ENCODE measurements around the gene ESPN. TPM values are rescaled to one million over a fixed set of nuclear protein-coding genes. Genes with fewer than 3 reads are reported as not detected.
"Not testable (repeated sequence)": the region's sequence is repeated elsewhere in the genome, so short reads cannot be mapped to it uniquely, and the experiment has no call there.

The ESPN gene
- polyA plus RNA-seq, 1 of the 3 experiments (the other 2 are of a cell fraction): 0.33 TPM

DNA sequence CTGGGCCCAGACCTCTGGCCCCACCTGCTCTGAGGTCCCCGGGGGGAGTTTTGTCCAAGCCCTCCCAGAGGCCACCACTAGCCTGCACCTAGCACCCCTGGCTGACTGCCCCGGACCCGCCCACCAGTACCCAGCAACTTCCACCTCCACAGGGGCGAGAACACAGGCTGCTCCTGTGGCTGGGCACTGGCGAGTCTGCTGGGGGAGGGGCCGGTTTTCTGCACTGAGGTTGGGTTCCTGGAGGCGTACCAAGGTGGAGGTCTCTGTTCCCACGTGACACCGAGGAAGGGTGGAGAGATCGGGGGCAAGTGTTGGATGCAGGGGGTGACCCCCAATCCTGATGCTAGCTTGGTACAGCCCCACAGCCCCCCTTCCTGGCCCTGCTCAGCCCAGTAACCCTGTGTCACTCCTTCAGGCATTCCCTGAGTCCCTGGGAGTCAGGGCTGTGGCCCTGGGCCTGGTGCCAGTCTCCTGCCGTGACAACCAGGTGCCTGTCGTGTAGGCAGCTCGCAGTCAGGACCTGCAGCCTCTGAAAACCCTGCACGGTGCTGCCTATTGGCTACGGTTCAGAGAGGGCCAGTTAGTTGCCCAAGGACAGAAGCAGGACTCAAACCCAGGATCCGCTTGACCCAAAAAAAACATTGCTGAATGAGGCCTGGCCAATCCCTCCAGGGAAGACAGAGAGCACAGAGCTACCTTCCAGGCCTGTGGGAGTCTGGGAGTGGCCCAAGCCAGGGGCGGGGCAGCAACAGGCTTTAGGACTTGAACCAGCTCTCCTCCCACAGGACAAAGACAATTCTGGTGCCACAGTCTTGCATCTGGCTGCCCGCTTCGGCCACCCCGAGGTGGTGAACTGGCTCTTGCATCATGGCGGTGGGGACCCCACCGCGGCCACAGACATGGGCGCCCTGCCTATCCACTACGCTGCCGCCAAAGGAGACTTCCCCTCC, 3.1 kb downstream of the ESPN start:
- no peak overlapping the region for H3K9ac ChIP-seq
- no peak overlapping the region for H3K27ac ChIP-seq (ENCODE audit: low read depth in 2 of 2, low read length in 1 of 2)
- no peaks in the 10 kb centered on the region for H3K9me3 ChIP-seq
- H3K4me1 ChIP-seq (ENCODE audit: control insufficient read depth in 1 of 2, insufficient read depth in 2 of 2, low read depth in 1 of 2, low read length in 1 of 2): peaks cover 6 to 14% of the 10 kb centered on the region in 2 experiments; a peak in 1 of 4 replicates
- 80% methylated on average over 7 of the region's 26 CpGs for WGBS (ENCODE audit: low lambda C conversion rate)
- ChIA-PET POLR2A (no interaction called here), CTCF (interaction anchor here (0.9 to 16.1 kb wide), 4 partner anchors 10 to 181 kb away, joined by 4 to 290 read pairs (median 15); no protein-coding TSS in a partner anchor)
- no peaks in the 10 kb centered on the region for H3K79me2 ChIP-seq (ENCODE audit: insufficient read depth)
- no peak for TF ChIP-seq CHD2 (IDR thresholded peaks at IDR 0.05; ENCODE audit: low read length, partially characterized antibody)
- no peak for TF ChIP-seq TCF12 (IDR thresholded peaks at IDR 0.05)
- no peak for TF ChIP-seq YY1 (IDR thresholded peaks at IDR 0.05; ENCODE audit: low read depth)
- TF ChIP-seq, protein P1, sequence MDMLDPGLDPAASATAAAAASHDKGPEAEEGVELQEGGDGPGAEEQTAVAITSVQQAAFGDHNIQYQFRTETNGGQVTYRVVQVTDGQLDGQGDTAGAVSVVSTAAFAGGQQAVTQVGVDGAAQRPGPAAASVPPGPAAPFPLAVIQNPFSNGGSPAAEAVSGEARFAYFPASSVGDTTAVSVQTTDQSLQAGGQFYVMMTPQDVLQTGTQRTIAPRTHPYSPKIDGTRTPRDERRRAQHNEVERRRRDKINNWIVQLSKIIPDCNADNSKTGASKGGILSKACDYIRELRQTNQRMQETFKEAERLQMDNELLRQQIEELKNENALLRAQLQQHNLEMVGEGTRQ (IDR thresholded peaks at IDR 0.05; ENCODE audit: borderline replicate concordance, low read depth, low read length): no peak
- no peak for TF ChIP-seq EZH2phosphoT487 (IDR thresholded peaks at IDR 0.05; ENCODE audit: borderline replicate concordance, low read depth)
- TF ChIP-seq SIN3A (IDR thresholded peaks at IDR 0.05; ENCODE audit: borderline replicate concordance, low read depth, low read length): no peak
- TF ChIP-seq FOXJ3 (CRISPR knock-in tag; IDR thresholded peaks at IDR 0.05): no peak
- no peak for TF ChIP-seq RAD21 (IDR thresholded peaks at IDR 0.05; ENCODE audit: low read length)
- TF ChIP-seq RFX5 (IDR thresholded peaks at IDR 0.05; ENCODE audit: low read length): no peak
- TF ChIP-seq JUND (IDR thresholded peaks at IDR 0.05): no peak
- TF ChIP-seq EP300 (IDR thresholded peaks at IDR 0.05; ENCODE audit: borderline replicate concordance in 1 of 2, low read depth in 1 of 2, low read length in 1 of 2): no peak
- H3K9me2 ChIP-seq: no peaks in the 10 kb centered on the region
- H3F3A ChIP-seq (replicated peaks; ENCODE audit: insufficient read depth): no peaks in the 10 kb centered on the region
- peaks cover 17% of the 10 kb centered on the region for H3K27me3 ChIP-seq (ENCODE audit: insufficient read depth)
- H3K4me3 ChIP-seq (ENCODE audit: low read depth in 2 of 2, low read length in 1 of 2): no peak overlapping the region
- DNase-seq: no peak
- H4K20me1 ChIP-seq (ENCODE audit: insufficient read depth): no peaks in the 10 kb centered on the region
- no peaks in the 10 kb centered on the region for H3K36me3 ChIP-seq (replicated peaks in 1 of 2; ENCODE audit: control insufficient read depth in 1 of 2, insufficient read depth in 2 of 2, low read length in 1 of 2)
- no peak overlapping the region for H2AFZ ChIP-seq (ENCODE audit: low read depth)
- H3K4me2 ChIP-seq: no peak overlapping the region

DNA sequence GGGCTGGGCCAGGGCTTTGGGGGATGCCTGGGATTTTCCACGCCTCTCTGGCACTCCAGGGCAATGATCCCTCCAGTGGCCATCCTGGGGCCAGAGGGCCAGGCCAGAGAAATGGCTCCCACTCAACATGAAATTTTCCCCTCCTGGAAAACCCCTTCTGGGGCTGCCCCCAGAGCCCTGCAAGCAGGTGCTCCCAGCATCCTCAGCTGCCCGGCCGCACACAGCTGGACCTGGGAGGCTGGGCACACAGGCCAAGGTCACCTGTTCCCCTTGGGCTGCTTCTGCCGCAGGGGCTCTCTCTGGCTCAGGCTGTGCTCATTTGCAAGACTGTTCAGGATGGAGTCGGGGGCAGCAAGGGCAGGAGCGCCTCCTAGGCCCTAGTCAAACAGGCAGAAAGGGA, 3.9 kb downstream of the ESPN start:
- H3K4me1 ChIP-seq (ENCODE audit: control insufficient read depth in 1 of 2, insufficient read depth in 2 of 2, low read depth in 1 of 2, low read length in 1 of 2); DNase-seq; H3K9me2 ChIP-seq; H4K20me1 ChIP-seq (ENCODE audit: insufficient read depth); H3K79me2 ChIP-seq (ENCODE audit: insufficient read depth); H3K4me2 ChIP-seq; H3K9ac ChIP-seq; POLR2A ChIA-PET; H3F3A ChIP-seq (replicated peaks; ENCODE audit: insufficient read depth); H3K9me3 ChIP-seq; H3K4me3 ChIP-seq (ENCODE audit: low read depth in 2 of 2, low read length in 1 of 2); H2AFZ ChIP-seq (ENCODE audit: low read depth); H3K36me3 ChIP-seq (replicated peaks in 1 of 2; ENCODE audit: control insufficient read depth in 1 of 2, insufficient read depth in 2 of 2, low read length in 1 of 2); H3K27ac ChIP-seq (ENCODE audit: low read depth in 2 of 2, low read length in 1 of 2): not testable (repeated sequence)
- H3K27me3 ChIP-seq (ENCODE audit: insufficient read depth): peaks cover 17% of the 10 kb centered on the region
- CTCF ChIA-PET: interaction anchor here (0.6 to 0.9 kb wide), 3 partner anchors 9 to 25 kb away, joined by 3 to 4 read pairs (median 3); no protein-coding TSS in a partner anchor
- WGBS (ENCODE audit: low lambda C conversion rate): no CpG with 5 or more reads among the region's 6 CpGs

- H3K4me2 ChIP-seq; H3K9me3 ChIP-seq; H3K27me3 ChIP-seq (ENCODE audit: insufficient read depth); H3K9ac ChIP-seq; H3K4me3 ChIP-seq (ENCODE audit: low read depth in 2 of 2, low read length in 1 of 2); H3K9me2 ChIP-seq; H3K36me3 ChIP-seq (replicated peaks in 1 of 2; ENCODE audit: control insufficient read depth in 1 of 2, insufficient read depth in 2 of 2, low read length in 1 of 2); H3F3A ChIP-seq (replicated peaks; ENCODE audit: insufficient read depth); H2AFZ ChIP-seq (ENCODE audit: low read depth); H4K20me1 ChIP-seq (ENCODE audit: insufficient read depth); H3K4me1 ChIP-seq (ENCODE audit: control insufficient read depth in 1 of 2, insufficient read depth in 2 of 2, low read depth in 1 of 2, low read length in 1 of 2); H3K27ac ChIP-seq (ENCODE audit: low read depth in 2 of 2, low read length in 1 of 2); H3K79me2 ChIP-seq (ENCODE audit: insufficient read depth); DNase-seq: not testable (repeated sequence)
- POLR2A ChIA-PET: interaction anchor here (1.2 kb wide), 1 partner anchor 184 kb away, joined by 4 read pairs; no protein-coding TSS in a partner anchor
- WGBS (ENCODE audit: low lambda C conversion rate): 100% methylated on average over 2 of the region's 19 CpGs
- CTCF ChIA-PET: interaction anchor here (0.7 to 3.3 kb wide), 8 partner anchors 7 to 183 kb away, joined by 3 to 13 read pairs (median 3); partner anchors contain the start of gene HES2
Measured at GRCh38 chr1:6429660-6430411, 5.3 kb downstream of the ESPN start.

DNA sequence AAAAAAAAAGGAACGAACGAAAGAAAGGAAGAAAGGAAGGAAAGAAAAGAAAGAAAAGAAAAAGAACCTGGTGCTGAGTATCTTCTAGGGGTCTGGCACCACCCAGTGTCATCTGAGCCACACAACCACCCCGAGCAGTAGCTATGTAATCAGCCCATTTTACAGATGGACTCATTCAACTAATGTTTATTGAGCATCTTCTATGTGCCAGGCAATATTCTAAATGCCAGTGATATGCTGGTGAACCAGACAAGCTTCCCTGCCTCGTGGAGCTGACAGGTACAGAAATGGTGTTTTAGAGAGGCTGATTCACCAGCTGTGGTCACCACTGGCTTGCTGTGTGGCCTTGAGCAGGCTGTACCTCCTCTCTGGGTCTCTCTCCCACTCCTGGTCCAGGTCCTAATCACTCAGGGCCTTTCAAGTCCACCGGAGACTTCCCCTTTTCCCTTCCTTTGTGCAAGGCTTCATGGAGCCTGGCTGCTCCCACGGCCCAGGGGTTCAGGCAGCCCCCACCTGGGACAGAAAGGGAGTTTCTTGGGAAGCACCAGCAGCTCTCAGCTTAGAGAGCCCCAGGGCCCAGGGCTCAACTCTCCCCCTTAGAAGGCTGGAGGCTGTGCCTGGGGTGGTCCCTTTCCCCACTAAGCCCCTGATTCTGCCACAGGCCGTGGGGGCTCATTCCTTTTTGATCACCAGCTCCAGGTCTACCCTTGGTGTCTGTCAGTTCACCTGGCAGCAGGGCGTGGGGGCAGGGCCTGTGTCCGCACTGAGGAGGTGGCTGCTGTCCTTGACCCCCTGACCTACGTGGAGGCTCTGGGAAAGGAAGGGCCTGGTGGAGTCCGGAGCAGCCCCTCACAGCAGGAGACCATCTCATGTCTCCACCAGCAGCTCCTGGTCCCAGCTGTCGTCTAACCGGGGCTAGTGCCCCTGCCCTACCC, 7.3 kb downstream of the ESPN start:
- DNase-seq; H3F3A ChIP-seq (replicated peaks; ENCODE audit: insufficient read depth); H3K27ac ChIP-seq (ENCODE audit: low read depth in 2 of 2, low read length in 1 of 2); H3K9me3 ChIP-seq; H3K9ac ChIP-seq; H4K20me1 ChIP-seq (ENCODE audit: insufficient read depth); H3K79me2 ChIP-seq (ENCODE audit: insufficient read depth); H3K4me3 ChIP-seq (ENCODE audit: low read depth in 2 of 2, low read length in 1 of 2); H2AFZ ChIP-seq (ENCODE audit: low read depth); H3K9me2 ChIP-seq; POLR2A ChIA-PET; H3K4me1 ChIP-seq (ENCODE audit: control insufficient read depth in 1 of 2, insufficient read depth in 2 of 2, low read depth in 1 of 2, low read length in 1 of 2); H3K4me2 ChIP-seq; H3K36me3 ChIP-seq (replicated peaks in 1 of 2; ENCODE audit: control insufficient read depth in 1 of 2, insufficient read depth in 2 of 2, low read length in 1 of 2); H3K27me3 ChIP-seq (ENCODE audit: insufficient read depth): not testable (repeated sequence)
- CTCF ChIA-PET: interaction anchor here (0.6 to 13.6 kb wide), 5 partner anchors 11 to 185 kb away, joined by 3 to 290 read pairs (median 6); partner anchors contain the start of genes ESPN and HES2
- 44% methylated on average over 10 of the region's 13 CpGs for WGBS (ENCODE audit: low lambda C conversion rate)

All from SK-N-SH (cell line).